Measurements from ENCODE around the gene CEND1.

Gene CEND1

GRCh38 chr11:795634-796564 lies 6.0 kb upstream of the CEND1 start:
- TF ChIP-seq ZFX (IDR thresholded peaks at IDR 0.05) = no peak
- TF ChIP-seq, protein P1, sequence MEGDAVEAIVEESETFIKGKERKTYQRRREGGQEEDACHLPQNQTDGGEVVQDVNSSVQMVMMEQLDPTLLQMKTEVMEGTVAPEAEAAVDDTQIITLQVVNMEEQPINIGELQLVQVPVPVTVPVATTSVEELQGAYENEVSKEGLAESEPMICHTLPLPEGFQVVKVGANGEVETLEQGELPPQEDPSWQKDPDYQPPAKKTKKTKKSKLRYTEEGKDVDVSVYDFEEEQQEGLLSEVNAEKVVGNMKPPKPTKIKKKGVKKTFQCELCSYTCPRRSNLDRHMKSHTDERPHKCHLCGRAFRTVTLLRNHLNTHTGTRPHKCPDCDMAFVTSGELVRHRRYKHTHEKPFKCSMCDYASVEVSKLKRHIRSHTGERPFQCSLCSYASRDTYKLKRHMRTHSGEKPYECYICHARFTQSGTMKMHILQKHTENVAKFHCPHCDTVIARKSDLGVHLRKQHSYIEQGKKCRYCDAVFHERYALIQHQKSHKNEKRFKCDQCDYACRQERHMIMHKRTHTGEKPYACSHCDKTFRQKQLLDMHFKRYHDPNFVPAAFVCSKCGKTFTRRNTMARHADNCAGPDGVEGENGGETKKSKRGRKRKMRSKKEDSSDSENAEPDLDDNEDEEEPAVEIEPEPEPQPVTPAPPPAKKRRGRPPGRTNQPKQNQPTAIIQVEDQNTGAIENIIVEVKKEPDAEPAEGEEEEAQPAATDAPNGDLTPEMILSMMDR (conservative IDR thresholded peaks at IDR 0.05) = no peak
- no peak overlapping the region for H3K27ac ChIP-seq

- no peak for TF ChIP-seq ZFX (IDR thresholded peaks at IDR 0.05)
- TF ChIP-seq, protein P1 (conservative IDR thresholded peaks at IDR 0.05) = no peak
- no peak overlapping the region for H3K27ac ChIP-seq
These were observed 5.1 kb upstream of the CEND1 start for GRCh38 chr11:794766-795633.

- H3K27ac ChIP-seq = no peak overlapping the region
- no peak for TF ChIP-seq ZFX (IDR thresholded peaks at IDR 0.05)
- TF ChIP-seq, protein P1 (conservative IDR thresholded peaks at IDR 0.05) = no peak
These were observed 4.3 kb upstream of the CEND1 start for GRCh38 chr11:794013-794765.

GRCh38 chr11:793556-793955 lies 3.7 kb upstream of the CEND1 start:
- no peak overlapping the region for H3K27ac ChIP-seq
- TF ChIP-seq ZFX (IDR thresholded peaks at IDR 0.05) = no peak
- TF ChIP-seq, protein P1 (conservative IDR thresholded peaks at IDR 0.05) = no peak

DNA sequence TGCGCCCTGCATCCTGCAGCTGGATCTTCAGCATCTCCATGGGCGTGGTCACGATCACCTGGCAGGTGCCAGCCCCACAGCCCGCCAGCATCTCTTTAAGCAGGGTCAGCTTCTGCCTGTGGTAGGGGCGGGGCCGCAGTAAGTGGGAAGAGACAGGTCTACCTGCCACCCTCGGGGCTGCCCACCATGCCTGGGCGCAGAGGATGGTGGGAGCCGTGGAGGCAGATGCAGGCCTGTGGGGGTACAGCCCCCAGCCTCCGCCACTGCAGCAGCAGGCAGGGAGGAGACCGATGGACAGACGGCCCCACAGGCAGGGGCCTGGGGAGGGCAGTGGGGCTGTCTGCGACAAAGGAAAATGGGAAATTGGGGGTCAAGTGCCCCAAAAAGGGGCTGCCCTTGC lies 3.0 kb upstream of the CEND1 start:
- TF ChIP-seq ZFX (IDR thresholded peaks at IDR 0.05) = no peak
- TF ChIP-seq, protein P1 (conservative IDR thresholded peaks at IDR 0.05) = no peak
- H3K27ac ChIP-seq = no peak overlapping the region

- TF ChIP-seq ZFX (IDR thresholded peaks at IDR 0.05) = no peak
- TF ChIP-seq, protein P1 (conservative IDR thresholded peaks at IDR 0.05) = no peak
- no peak overlapping the region for H3K27ac ChIP-seq
These were observed 2.6 kb upstream of the CEND1 start for GRCh38 chr11:792535-792821.

Measured in C4-2B (cell line).